Right renal cortex interstitium (tissue), 3 donors: ENCODE measurements around the gene PCBD2. TPM values are rescaled to one million over a fixed set of nuclear protein-coding genes. Genes with fewer than 3 reads are reported as not detected.
A peak's percentile ranks its signal among the peaks of the same experiment; 100 is the strongest.
"Not testable (repeated sequence)": the region's sequence is repeated elsewhere in the genome, so short reads cannot be mapped to it uniquely, and the experiment has no call there.

Experiments used
- DNase-seq, 3 donors: peaks; one replicate each; pipeline ENCODE4 v3.0.0-alpha.2; 2013; ENCODE audit warnings: low read depth in 3 of 3, low spot score in 2 of 3
- polyA plus RNA-seq, 3 donors: library from polyadenylated mRNA; unstranded; fragments of 120-200 nt; gene quantifications; one replicate each; pipeline ENCODE4 v1.2.1, GENCODE V29; 2013; ENCODE audit not compliant: insufficient read length in 3 of 3

The PCBD2 gene
- polyA plus RNA-seq, 3 donors = 10.4 to 11.3 (median 10.8) TPM

DNA sequence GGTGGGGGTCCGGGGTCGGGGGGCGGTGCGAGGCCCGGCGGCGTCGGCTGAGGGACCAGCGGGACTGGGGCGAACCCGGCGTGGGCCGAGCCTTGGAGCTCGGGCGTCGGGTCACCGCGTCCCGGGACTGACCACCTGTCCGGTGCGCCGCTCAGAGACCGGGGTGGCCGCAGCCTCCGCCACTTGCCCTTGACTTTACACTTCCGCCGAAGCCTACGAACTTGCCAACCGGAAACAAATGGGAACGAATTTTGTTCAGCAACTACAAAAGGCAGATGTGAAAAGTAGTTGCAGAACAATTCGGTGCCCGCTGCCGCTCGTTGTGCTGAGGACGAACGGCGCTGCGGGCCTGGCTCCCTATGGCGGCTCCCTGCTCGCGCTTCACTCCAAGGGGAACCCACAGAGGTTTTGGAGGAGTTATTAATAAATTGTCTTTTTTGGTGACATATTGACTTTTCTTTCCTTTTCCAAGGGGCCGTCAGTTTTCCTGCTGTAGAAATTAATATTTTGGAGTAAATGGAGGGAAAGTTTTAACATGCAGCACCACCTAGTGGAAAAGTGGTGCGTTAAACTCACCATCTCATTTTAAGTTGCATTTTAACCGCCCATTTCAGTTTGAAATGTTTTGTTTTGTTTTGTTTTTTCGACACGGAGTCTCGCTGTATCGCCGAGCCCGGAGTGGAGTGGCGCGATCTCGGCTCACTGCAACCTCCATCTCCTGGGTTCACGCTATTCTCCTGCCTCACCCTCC lies 490 bp downstream of the PCBD2 start:
- peak; percentile 58 to 76 (median 71) for DNase-seq

DNA sequence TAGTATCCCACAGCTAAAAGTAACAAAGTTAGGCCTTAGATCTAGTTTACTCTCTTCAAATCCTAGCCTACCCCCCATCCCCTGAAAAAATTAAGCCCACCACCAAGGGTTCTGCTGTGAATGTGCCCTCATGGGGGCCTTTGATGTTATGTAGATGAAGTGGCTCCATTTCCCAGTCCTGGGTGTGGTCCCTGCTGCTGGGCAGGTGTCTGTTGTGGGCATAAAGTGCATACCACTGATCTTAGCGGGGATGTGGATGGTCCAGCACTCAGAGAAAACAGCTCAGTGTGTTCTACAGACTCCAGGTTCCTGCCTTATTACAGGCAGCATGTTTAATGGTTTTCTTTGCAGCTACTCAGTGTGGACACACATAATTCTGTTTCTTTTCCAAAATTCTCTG lies 1.9 kb downstream of the PCBD2 start:
- DNase-seq = no peak

DNA sequence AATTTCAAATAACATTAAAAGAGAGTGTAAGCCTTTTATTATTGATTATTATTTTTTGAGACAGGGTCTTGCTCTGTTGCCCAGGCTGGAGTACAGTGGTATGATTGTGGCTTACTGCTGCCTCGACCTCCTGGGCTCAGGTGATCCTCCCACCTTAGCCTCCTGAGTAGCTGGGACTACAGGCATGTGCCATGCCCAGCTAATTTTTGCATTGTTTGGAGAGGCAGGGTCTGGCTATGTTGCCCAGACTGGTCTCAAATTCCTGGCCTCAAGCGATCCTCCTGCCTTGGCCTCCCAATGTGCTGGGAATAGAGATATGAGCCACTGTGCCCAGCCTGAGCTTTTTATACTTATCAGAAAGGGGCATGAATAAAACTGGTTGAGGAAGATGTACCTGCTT lies 5.8 kb downstream of the PCBD2 start:
- DNase-seq = not testable (repeated sequence)

DNA sequence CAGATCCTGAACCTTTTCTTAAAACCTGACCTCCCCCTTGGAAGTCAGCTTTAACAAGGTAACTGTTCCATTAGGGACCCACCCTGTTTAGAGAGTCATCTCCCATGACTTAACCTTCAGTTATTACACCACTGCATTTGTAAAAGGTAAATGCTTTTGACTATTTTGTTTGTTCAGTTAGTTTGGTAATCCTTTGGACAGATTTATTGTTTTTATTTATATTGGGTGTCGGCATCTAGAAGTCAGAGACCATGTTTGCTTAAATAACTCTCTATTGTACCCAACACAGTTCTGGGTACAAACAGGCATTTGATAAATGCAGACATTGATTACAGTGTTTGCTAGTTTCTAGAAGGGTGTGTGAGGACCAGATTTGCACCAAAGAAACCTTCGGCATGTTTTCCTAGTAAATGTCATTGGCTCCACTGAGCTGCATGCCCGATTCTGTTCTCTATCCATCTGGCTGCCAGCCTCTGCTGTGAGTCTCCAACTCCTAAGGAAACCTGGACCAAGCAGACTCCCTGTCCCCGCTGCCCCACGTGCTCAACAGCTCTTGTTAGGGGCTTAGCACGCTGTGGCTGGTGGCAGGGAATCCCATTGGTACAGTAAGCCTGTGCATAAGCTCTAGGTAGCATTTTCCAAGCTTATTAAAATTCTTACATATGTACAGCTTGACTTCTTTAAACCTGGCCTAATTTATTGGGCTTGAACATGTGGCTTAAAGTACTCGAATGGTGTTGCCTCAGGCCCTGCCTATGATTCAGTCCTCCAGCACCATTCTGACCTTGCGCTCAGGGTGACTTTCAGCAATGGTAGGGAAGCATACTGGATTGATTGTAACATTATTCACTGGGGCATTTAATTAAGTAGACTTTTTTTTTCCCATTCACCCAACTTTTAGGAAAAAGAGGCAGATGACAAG lies 6.6 kb downstream of the PCBD2 start:
- no peak for DNase-seq

DNA sequence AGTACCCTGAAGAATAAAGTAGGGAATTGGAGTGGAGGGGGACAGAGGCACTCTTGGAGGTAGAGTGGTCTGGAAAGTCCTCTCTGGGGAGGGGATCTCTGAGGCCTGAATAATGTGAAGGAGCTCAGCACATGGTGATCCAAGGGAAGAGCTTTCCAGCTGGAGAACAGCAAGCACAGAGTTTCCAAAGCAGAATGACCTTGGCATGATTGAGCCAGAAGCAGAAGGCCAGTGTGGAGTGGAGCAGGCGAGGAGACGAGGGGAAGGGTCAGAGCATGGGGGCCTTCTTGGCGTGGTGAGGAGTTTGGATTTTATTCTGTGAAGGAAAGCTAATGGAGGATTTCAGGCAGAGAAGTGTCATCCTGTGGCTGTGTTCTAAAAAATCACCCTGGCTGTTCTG lies 8.3 kb downstream of the PCBD2 start:
- no peak for DNase-seq

DNA sequence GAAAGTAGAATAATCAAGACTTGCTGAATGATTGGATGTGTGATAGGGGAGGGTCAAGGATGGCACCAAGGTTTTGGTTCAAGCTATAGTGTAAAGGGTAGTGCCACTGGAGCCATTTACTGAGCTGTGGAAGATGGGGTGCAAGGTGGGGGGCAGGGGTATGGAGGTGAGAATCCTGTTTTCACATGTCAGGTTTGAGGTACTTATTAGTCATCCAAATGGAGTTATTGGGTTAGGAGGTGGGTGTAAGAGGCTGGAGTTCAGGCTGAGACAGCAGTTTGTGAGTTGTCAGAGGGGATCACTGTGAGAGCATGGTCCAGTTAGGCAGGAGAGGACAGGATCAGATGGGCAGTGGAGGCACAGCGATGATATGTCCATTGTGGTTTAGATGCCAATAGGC lies 8.9 kb downstream of the PCBD2 start:
- DNase-seq = no peak

DNA sequence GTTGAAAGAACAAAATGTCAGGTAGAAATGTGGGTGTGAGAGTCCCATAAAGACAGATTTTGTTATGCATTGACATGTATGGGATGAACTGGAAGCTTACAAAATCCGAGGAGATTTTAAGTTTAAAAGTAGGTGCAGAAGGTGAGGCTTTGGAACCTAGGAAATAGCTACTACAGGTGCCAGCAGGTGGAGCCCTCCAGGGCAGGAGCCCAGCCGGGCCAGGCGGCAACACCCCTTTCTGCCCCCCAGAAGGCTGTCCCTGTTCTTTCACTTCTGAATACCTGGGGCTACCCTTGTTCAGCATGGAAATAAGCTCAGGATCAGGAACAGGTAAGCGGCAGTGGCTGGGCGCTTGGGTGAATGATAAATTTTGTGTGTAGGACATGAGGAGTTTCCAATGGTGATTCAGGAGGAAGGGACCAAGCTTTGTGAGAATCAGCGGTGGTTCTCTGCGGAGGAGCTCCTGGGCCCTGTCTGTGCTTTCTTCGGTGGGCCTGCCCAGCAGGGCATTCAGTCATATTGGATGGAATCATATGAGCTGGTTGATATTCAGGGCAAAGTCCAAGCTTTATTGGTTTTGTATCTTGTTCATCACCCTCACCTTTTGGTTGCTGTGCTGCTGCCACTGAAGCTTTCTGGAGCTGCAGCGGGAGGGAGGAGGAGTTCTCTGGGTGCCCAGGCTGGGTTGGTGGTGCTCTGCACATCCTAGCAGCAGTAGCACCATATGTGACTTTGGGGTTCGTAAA lies 12.3 kb downstream of the PCBD2 start:
- DNase-seq = no peak

DNA sequence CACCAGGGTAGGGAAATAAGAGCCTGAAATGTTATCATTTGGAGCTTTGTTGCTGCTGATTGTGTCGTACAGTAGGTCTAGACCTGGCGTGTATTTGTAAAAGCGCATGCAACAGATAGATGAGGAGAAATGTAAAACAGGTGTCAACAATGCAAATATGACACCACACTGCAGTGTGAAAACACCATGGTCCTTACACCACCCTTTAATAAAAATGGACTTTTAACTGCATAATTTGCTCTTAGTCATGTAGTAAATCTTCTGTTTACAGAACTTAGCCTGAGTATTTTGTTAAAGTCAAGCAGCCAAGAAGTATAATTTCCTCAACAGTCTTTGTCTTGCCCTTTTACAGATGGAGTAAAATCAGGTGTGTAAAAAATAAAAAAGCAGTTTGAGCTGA lies 13.9 kb downstream of the PCBD2 start:
- DNase-seq = no peak

DNA sequence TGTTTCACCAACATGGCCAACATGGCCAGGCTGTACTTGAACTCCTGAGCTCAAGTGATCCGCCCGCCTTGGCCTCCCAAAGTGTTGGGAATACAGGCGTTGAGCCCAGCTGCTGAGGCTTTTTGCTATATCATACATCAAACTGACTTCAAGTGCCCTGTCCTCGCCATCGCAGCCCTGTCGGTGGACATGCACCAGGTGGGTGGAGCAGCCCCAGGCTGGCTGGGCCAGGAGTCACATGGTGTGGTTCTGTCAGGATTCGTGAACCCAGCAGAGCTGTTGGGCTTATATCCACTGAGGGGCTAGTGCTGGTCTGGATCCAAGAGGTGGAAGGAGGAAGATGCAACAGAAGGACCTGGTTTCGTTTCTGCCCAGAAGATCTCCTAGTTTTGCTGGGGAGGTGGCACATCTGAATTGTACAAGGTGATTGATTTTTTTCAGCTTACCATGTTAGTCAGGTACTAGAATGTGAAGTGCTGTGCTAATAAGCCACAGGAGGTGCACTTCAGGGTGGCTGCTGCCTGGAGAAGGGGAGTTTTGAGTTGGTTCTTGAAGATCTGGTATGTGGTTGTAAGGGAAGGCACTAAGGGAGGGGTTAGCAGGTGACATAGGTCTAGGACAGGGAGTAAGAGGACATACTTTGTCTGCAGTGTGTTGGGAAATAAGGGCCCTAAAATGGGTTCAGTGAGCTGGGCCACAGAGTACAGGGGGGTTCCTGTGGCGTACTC lies 16.1 kb downstream of the PCBD2 start:
- no peak for DNase-seq

DNA sequence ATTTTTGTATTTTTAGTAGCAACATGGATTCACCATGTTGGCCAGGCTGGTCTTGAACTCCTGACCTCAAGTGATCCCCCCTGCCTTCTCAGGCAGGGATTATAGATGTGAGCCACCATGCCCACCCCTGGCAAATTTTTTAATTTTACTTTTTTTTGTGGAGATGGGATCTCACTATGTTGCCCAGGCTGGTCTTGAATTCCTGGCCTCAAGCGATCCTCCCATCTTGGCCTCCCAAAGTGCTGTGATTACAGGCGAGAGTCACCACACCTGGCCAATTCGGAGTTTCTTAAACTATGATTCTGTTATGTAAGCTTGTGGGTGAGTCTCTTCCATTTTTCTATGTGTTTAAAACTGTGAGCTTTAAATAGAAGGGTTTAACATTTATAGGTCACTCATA lies 27.6 kb downstream of the PCBD2 start:
- DNase-seq = no peak

DNA sequence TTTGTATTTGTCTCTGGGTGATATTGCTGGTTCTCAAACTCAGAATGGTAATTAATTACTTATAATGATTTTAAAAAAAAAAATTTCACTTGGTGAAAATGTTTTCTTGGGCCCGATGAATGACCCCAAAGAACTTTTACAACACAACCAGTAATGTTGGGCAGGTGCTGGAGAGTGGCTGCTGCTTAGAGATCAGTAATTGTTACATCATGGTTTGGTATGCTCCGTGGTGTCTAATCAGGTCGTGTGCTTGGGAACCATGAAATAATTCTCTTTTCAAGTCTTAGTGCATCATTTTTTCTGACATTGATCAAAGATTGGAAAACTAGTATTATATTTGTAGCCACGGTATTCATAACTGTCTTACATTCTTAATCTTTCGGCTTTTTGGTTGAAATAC lies 29.3 kb downstream of the PCBD2 start:
- no peak for DNase-seq

DNA sequence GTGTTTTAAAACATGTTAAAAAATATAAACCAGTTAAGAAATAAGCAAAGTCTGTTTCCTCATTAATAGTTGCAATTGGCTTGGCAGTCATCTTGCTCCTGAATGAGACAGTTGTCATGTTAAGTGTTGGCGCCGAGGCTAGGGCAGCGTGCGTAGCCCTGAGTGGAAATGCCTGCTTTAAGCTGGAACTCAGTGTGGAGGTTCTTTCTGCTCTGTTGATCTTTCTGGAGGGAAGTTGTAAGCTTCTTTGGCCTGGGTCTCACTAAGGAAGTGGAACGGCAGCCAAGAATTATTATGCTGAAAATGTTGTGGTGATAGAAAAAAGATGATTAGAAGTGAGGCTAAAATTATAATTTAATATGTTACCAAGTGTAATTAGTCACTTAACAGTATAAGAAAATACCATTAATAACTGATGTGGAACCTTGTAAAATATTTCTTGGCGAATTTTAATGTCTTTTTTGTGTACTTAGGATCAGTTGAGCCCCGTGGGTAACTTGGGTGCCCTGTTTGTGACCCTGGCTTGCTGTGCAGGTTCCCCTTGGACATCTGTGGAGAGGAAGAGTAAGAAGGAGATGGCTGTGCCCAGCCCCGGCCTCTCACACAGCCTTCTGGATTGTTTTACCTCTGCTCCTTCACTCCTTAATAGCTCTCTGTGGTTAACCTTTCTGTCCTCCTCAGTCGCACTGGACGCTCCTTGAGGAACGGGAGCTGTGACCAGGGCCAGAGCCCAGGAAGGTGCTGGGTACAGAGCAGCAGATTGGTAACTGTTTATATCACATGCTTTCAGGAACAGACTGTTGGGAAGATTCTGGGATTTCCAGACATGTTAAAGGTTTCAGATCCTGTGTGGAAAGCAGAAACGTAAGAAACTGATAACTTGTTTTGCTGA lies 31.0 kb downstream of the PCBD2 start:
- no peak for DNase-seq

DNA sequence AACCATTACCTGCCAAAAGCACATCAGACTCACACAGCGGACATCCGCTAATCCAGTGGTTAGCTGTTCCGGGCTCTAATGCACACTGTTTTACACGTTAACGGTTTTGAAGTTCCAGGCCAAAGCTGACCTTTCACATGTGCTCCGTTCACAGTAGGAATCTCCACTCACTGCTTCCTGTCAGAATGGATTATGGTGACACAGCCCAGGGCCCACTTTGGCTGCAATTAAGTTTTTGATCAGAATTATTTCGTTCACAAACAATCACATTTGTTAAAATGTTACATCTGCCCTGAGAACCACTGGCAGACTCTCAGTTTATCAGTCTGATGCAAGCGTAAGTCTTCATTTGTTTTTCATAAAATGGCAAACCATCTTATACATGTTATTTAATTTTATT lies 32.6 kb downstream of the PCBD2 start:
- DNase-seq = no peak

DNA sequence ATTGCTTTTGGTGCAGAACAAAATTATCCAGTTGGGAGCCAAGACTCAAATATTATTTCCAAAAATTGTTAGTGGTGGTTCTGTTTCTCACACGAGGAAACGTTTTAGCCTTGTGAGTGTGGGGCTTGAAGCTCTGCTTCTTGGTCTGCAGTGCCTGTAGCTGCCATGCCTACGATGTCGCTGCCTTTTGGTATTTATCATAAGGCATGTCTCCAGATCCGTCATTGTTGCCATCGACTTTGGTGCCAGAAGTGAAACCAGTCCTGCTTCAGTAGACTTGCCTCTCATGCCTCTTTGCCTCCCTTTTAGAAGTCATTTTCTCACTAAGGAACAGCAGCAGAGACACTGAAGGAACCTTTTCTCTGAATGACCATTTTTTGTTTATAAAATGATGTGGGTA lies 33.1 kb downstream of the PCBD2 start:
- no peak for DNase-seq

DNA sequence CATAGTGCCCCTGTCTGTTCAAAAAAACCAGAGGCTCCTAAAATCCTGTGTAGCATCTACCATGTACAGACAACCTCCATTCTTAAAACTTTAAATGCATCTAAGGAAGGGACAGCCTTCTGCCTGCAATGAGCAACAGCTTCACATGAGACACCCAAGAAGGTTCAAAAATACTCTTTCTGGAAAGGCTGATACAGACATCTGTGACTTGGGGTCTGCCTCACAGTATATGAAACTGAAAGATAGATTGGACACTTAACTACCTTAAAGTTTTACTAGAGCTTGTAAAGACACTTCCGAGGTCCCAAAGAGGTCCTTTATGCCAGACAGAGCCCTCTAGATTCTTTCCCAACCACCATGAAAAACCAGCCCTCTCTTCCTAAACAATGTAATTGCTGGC lies 34.6 kb downstream of the PCBD2 start:
- DNase-seq = no peak

DNA sequence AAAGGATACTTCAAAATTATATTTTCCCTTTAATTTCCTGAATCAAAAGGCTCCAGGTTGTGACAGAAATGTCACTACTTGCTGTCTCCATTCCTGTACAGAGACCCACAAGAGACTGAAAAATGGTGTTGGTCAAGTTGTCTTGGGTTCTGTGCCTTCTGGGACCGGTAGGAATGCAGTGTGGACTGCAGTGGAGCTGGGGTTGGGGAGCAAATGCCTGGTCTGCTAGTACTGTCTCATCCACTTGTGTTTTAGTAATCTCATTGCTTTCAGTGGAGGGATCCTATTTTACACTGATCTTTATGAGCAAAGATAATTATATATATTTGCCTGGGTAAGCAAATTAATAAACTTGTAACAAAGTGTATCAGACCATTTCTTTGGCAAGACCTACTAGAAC lies 38.6 kb downstream of the PCBD2 start:
- no peak for DNase-seq

DNA sequence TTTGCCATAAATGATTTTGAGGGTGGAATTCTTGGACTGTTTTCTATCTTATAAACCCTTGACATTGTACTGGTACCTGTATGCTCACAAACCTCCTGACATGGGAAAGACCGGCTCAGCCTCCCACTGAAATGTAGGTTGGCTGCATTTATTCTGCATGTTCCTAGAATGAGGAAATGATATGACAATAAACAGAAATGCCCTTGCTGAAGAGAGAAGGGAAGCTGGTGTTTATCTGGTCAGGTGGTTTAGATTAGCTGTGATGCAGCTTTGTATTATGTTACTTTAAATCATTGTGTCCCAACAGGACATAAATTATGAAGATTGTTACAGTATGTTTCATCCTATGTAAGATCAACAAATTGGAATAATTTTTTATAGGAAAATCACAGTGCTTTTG lies 39.7 kb downstream of the PCBD2 start:
- DNase-seq = no peak

DNA sequence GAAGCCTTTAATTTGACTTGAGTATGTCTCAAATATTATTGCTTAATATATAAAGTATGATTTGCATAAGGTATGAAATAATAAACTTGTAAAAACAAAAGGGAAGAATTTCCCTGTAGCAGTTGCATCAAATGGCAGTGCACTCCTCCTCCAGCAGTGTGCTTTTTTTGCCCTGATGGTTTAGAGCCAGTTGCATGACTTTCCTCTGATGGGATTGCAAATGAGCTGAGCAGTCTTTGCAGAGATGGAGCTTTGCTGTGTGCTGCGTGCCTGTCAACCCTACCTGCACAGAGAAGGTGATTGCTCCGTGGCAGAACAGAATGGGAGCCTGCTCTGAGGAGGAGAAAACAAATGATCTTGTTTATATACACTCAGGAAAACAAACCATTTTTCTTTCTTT lies 40.1 kb downstream of the PCBD2 start:
- DNase-seq = no peak

DNA sequence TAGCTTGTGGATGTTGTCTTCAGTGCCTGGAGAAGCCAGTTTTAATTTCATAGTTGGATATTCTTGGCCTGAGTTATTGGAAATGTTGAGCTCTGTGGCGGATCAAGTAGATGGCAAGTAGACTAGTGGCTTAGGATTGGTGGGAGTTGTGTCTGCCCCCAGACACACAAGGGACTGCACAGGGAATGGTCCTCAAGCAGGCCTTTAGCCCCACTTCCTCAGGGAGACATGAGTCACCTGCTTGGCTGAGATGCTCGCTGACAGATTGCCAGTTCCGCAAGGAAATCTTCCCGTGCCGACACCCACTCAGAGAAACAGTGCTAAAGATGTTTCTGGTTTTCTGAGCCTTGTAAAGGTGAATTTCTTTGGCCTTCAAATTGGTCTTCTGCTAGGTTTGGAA lies 44.0 kb downstream of the PCBD2 start:
- no peak for DNase-seq

DNA sequence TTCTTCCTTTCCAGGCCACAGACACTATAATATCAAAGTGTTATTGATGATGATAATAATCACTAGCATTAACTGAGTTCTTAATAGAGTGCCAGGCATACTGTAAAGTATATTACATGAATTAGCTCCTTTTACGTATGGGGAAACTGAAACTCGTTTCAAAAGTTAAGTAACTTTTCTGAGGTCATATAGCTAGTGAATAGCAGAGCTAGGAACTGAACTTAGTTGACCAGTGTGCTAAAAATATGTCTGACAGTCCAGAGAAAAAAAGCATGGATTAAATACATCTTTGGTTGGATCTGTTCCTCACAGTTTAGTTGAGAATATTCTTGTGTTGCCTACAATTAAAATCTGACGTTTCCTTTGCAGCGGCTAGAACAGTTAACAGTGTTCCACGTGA lies 44.4 kb downstream of the PCBD2 start:
- DNase-seq = no peak
